GM12875 (cell line): Measurements from ENCODE around the gene PRF1.
A peak's percentile ranks its signal among the peaks of the same experiment; 100 is the strongest.

ENCODE experiments used
- H3K4me3 ChIP-seq: one replicate; pipeline ENCODE4 v1.5.1; 2011; ENCODE audit warnings: low read depth, low read length, control low read depth
- CTCF ChIP-seq: IDR thresholded peaks from 2 replicates; pipeline ENCODE4 v1.5.1; 2011; ENCODE audit warnings: low read depth, mild to moderate bottlenecking, control low read depth, inconsistent platforms, low read length, moderate library complexity, borderline replicate concordance; ENCODE audit not compliant: insufficient read depth

Gene PRF1

DNA sequence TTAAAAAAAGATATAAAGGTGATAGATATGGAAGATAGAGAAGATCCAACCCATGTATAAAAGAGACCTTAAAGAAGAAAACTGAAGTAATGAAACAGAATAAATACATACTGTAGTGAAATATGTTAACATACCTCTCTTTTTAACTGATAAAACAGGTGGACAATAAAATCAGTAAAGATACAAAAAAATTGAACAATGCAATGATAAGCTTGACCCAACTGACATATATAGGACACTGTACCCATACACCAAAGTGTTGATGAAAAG, 17.4 kb upstream of the PRF1 start:
- no peak overlapping the region for H3K4me3 ChIP-seq
- TF ChIP-seq CTCF: no peak

DNA sequence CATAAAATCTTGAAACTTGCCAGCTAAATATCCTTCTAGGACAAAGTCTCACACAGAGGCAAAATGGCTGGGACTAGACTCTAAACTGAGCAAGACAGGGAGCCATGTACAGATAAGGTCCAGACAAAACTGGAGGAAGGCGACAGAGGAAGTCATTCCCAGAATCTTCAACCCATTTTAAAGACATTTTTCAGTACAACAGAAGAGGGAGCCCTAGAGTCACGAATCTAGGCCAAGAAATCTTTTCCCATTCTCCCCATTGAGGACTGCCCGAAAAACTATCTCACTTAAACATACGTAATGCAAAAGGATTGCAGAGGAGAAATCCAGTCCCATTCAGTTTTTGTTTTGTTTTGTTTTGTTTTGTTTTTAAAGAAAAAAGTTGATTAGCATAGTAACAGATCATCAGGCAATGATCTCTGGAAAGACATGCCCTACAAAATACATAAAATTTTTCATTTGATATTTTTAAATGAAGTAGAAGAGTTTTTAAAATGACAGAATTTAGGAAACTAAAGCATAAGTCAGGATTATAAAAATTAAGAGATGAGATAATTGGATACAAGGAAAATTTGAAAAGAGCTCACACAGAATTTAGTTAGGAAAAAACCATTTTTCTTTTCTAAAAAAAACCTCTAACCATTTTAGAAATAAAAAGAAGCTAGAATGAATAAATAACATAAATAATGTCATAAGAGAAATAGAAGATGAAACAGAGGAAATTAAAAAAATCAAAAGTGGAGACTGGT, 16.9 kb upstream of the PRF1 start:
- peak; percentile 19; the same call in 1 of the 2 replicates for TF ChIP-seq CTCF
- H3K4me3 ChIP-seq: no peak overlapping the region

DNA sequence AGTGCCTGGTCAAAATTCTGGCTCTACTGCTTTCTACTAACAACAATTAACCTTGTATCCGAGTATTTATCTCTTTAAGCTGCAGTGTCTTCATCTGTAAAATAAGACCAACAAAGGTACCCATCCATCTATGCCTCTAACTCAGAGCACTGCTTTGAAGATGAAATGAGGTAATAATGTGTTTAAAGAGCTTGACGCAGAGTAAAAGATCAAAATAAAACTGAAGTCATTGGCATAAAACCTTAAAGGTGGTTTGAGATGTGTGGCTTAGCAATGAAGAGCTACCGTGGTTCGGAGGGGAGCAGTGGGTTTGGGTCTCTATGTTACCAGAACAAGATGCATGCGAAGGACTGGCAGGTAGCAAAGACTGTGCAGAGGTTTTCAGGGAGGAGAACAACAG, 16.1 kb upstream of the PRF1 start:
- H3K4me3 ChIP-seq: no peak overlapping the region
- TF ChIP-seq CTCF: no peak

DNA sequence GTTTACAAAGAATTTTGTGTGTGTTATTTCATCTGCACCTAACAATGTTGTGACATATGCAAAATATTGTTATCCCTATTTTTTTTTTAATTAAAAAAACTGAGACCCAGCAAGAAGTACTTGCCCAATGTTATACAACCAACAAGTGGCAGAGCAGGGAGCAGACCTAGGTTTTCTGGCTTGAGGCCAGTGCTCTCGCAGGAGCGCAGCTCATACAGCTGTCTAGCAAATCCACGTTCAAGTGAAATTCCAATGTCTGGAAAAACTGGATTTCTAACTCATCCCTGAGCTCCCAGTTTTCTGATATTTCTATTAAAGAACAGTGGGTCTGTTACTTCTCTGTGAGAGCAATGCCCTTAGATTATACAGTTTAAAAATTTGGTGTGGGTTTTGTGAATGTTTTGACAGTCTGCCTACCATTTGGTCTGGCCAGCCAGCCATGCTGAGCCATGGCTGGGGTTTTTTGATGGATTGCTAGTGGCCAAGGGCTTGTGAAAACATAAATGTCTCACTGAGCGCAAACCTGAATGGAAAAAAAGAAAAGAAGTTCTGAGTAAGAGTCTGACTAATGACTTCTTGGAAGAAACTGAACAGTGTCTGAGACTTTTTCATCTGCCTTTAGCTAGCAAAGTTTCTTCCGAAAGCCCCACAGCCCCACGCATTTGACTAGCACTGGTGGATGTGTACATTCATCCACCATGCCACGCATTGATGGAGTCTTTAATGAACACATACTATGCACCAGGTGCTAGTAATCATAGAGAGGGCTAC, 15.4 kb upstream of the PRF1 start:
- no peak for TF ChIP-seq CTCF
- no peak overlapping the region for H3K4me3 ChIP-seq

GRCh38 chr10:70616761-70617160, 14.2 kb upstream of the PRF1 start:
- TF ChIP-seq CTCF: no peak
- no peak overlapping the region for H3K4me3 ChIP-seq

GRCh38 chr10:70615784-70616522, 13.4 kb upstream of the PRF1 start:
- H3K4me3 ChIP-seq: no peak overlapping the region
- no peak for TF ChIP-seq CTCF
